ENCODE measurements around the gene NTM.

The NTM gene

GRCh38 chr11:131924001-131924400 lies 553.6 kb downstream of the NTM start:
- in situ Hi-C loops (cut with MboI; ENCODE audit: low sequenced_read_pairs) = no loop called here

DNA sequence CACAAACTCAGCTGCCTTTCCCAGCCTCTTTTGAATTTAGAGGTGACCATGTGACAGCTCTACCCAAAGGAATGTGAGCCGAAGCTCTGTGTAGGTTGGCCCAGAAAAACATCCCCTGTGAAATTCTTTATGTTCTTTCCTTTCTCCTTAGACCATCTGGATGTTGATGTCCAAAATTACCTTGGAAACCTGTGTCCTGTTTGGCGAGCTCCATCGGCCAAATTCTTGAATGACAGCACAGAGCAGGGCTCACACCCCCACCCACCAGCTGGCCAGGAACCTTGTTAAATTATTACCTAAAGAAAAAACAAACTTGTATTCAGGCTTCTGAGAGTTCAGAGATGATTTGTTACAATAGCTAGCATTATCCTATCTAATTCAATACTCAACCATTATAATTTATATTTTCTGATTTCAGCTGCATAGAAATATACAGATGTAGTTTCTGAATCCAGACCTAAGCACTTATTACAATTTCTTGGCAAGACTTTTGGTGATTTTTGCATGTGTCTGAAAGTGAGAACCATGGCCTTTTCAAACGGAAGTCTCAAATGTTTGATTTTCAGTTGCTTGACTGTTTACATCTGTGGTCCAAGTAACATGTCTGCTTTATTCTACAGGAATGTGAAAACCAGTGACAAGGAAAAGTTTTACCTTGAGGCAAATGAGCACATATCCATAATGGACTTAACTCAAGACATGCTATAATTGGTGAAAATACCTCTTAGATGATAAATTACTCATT lies 554.2 kb downstream of the NTM start:
- in situ Hi-C loops (cut with MboI; ENCODE audit: low sequenced_read_pairs) = no loop called here

- in situ Hi-C loops (cut with MboI; ENCODE audit: low sequenced_read_pairs) = no loop called here
These were observed 555.4 kb downstream of the NTM start for GRCh38 chr11:131925829-131926228.

GRCh38 chr11:131928992-131929391 lies 558.6 kb downstream of the NTM start:
- in situ Hi-C loops (cut with MboI; ENCODE audit: low sequenced_read_pairs) = no loop called here

DNA sequence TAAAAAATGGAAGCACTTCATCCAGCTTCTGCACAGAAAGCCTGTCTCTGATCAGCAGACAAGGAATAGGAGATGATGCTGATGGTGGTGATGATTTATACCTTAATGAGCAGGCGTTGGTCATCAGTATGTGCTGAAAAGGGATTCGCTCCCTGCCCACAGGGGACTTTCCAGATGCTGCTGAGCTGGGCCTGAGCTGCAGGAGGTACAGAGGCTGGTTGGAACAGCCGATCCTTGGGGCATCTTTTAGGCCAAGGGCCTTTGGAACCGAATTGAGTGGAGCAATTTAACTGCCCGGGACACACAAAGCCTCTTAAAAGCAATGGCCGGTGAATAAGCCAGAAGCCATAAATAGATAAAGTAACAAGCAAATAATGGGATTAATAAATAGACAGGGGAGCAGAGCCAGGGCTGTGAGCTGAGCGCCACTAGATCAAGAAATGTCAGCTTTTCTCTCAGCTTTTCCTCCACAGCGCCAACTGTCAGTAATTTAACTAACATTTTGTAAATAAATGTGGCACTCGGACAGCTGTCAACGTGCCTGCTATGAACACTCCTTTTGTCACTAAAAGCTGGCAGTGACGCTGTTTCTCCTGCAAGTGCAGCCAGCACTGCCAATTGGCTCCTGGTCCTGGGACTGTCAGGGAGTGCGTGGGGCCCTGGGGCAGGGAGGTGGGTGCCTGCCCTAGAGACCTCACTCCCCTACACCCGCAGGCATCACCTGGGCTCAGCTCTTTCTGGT lies 562.3 kb downstream of the NTM start:
- in situ Hi-C loops (cut with MboI; ENCODE audit: low sequenced_read_pairs) = no loop called here

GRCh38 chr11:131934006-131934405 lies 563.6 kb downstream of the NTM start:
- in situ Hi-C loops (cut with MboI; ENCODE audit: low sequenced_read_pairs) = no loop called here

DNA sequence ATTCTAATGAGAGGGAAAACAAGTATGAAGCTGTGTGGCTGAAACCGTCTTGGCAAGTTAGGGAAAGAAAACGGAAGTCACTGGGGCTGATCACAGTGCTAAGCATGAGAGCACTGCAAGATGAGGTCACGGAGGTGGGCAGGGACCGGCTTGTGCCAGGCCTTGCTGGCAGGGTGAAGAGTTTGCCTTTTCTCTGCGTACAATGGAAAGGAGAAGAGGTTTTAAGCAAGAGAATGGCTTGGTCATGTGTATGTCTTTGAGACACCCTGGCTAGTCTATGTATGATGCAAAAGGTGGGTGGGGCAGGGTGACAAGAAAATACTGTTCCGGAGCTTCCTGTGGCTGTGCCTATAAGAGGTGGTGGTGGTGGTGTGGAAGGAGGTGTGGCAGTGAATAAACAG lies 567.9 kb downstream of the NTM start:
- in situ Hi-C loops (cut with MboI; ENCODE audit: low sequenced_read_pairs) = no loop called here

DNA sequence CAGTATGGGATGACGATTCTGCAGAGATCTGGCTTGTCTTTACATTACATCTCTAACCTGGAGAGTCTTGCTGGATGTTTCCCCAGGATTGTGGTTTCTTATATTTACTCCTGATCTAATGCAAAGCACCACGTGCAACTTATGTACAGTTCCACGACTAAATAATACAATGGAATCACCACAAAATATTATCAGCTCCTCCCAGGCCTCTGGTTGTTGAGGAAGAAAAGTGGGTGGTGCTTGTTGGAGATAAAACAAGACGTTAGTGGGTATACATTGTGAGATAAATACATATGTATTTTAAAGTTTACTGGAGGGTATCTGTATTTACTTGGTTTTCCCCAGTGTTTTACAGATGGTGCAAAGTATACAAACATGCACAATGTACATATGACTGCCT lies 569.7 kb downstream of the NTM start:
- in situ Hi-C loops (cut with MboI; ENCODE audit: low sequenced_read_pairs) = no loop called here

DNA sequence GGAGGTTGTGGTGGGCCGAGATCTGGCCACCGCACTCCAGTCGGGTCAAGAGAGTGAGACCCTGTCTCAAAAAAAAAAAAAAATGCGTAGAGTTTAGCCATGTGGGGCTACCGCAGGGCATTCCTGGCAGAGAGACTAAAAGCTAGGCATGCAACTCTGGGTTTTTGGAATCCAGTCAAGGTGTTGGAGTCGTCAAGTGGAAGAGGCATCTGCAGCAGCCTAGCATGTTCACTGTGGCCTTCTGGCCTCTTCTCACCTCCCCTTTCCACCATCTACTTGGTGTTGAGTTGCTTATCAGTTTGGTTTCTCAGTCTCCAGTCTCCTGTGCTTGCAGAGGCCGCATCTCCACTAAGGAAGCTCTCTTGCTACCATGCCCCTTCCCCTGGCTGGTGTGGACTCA lies 572.5 kb downstream of the NTM start:
- in situ Hi-C loops (cut with MboI; ENCODE audit: low sequenced_read_pairs) = no loop called here

GRCh38 chr11:131943295-131943694 lies 572.9 kb downstream of the NTM start:
- in situ Hi-C loops (cut with MboI; ENCODE audit: low sequenced_read_pairs) = no loop called here

- in situ Hi-C loops (cut with MboI; ENCODE audit: low sequenced_read_pairs) = no loop called here
These were observed 574.3 kb downstream of the NTM start for GRCh38 chr11:131944736-131945135.

- in situ Hi-C loops (cut with MboI; ENCODE audit: low sequenced_read_pairs) = no loop called here
These were observed 575.3 kb downstream of the NTM start for GRCh38 chr11:131945706-131946105.

DNA sequence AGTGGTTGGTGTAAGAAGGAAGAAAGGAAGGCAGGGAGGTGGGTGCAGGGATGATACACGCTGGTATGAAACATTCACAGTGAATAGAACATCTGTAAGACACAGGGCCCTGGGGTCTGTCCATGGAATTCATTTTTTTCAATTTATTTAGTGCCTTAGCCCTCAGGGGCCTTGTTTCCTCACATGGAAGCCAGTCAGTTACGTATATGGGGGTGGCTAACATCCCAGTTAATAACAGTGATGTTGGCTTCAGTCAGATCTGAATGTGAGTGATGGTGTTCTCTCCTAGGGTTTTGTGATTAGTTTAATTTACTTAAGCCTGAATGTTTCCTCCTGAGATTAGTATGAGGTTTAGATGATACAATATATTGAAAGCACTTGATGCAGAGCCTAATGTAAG lies 577.1 kb downstream of the NTM start:
- in situ Hi-C loops (cut with MboI; ENCODE audit: low sequenced_read_pairs) = no loop called here

GRCh38 chr11:131951121-131951520 lies 580.7 kb downstream of the NTM start:
- in situ Hi-C loops (cut with MboI; ENCODE audit: low sequenced_read_pairs) = no loop called here

- in situ Hi-C loops (cut with MboI; ENCODE audit: low sequenced_read_pairs) = no loop called here
These were observed 583.7 kb downstream of the NTM start for GRCh38 chr11:131954146-131954545.

DNA sequence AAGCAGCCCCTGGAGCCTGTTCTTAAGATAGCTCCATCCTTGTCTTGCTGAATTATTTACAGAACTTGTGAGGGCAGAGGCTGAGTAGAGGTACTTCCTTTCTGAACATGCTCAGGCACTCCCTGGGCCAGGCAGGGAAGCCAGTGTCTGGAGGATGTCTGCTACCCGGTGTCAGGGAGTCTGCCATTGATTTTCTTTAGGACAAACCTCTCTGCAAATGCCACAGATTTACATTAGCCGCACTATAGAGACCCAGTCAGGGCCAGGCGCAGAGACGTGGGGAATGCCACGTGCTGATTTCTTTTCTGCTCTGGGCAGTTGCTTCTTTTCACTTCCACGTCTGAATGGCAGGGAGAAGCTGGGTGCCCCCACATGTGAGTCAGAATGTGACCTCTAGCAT lies 585.5 kb downstream of the NTM start:
- in situ Hi-C loops (cut with MboI; ENCODE audit: low sequenced_read_pairs) = no loop called here

- in situ Hi-C loops (cut with MboI; ENCODE audit: low sequenced_read_pairs) = no loop called here
These were observed 586.8 kb downstream of the NTM start for GRCh38 chr11:131957201-131957600.

DNA sequence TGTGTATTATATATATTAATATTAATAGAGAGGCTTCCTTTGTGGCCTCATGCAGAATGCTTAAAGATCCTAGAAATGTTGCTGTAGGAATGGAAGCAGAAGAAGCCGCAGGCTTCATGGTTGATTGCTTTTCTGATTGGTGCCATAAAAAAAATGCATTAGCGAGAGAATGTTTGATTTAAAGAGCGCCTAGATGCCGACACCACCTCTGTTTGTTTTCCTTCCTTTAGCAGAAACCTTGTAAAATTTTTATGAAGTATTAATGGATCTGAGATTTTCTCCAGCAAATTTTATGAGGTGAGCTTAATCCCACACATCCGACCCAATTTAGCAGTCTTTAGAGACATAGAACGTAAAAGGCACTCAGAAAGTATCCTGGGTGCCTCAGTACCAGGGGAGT lies 587.5 kb downstream of the NTM start:
- in situ Hi-C loops (cut with MboI; ENCODE audit: low sequenced_read_pairs) = no loop called here

DNA sequence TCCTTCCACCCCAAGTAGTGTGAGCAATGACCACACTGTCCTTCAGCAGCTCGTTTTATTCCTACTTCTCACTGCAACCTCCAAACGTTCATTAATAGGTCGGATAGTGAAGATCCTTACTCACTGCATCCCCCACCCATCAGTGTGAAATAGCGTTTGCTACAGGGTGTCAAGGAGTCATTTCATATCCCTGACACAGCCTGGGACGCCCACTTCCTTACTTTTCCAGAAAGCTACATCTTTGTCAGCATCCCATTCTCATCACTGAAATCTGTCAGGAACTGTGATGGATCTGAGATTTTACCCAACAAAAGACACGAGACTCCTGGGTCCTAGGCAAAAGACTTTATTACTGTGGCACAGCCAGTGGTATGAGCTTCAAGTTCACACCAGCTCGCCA lies 592.4 kb downstream of the NTM start:
- in situ Hi-C loops (cut with MboI; ENCODE audit: low sequenced_read_pairs) = no loop called here

DNA sequence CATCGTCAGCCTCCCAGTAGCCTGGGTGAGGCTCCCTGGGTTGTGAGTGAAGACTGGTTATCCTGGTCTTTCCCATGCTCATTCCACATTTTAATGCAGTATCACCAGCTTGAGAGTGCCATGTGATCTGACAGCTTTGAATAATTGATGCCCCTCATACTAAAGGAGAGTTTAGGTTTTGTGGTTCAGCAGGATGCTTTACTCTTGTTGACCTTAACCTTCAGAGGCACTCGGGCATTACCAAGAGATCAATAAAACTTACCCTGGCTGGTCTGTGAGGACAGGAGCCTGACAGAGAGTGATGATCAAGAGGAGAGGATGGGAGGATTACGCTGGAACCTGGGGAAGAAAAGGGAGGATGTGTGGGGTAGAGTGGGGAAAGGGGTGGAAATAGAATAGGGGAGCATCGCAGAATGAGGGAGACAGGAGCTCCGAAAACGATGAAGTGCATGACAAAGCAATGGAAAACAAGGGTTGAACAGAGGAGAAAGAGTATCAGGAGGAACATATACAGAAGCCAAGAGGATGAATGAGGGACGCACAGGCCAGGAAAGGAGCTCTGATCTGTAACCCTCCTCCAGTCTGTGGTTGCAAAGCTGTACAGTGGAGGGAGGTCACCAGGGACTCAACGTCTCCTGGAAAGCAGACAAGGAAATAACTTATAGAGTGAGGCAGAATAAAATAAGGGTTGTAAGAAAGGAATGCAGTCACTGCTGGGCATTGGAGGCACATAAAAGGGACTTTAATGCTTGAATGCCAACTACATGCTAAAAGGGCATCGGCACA lies 594.5 kb downstream of the NTM start:
- in situ Hi-C loops (cut with MboI; ENCODE audit: low sequenced_read_pairs) = no loop called here

DNA sequence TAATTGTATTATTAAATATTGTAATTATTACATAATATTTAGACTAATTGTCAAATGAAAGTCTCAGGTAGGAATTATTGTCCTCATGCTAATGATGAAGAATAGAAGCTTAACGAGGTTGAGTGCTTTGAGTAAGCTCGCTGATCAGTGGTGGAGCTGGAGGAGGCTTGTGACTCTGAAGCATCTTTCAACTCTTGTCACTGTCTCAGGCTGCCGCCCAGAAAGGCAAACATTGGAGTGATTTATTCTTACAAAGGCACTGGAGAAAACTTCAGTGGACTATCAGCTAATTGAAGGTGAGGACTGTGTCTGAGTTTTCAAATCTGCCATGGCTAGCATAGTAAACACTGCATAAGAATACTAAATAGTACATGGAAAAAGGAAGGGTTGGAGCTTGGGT lies 595.1 kb downstream of the NTM start:
- in situ Hi-C loops (cut with MboI; ENCODE audit: low sequenced_read_pairs) = no loop called here

GRCh38 chr11:131966667-131967066 lies 596.3 kb downstream of the NTM start:
- in situ Hi-C loops (cut with MboI; ENCODE audit: low sequenced_read_pairs) = no loop called here

Measured in HL-60/S4 (cell line).